Measurements from ENCODE around the gene WIPI1.

WIPI1 gene

DNA sequence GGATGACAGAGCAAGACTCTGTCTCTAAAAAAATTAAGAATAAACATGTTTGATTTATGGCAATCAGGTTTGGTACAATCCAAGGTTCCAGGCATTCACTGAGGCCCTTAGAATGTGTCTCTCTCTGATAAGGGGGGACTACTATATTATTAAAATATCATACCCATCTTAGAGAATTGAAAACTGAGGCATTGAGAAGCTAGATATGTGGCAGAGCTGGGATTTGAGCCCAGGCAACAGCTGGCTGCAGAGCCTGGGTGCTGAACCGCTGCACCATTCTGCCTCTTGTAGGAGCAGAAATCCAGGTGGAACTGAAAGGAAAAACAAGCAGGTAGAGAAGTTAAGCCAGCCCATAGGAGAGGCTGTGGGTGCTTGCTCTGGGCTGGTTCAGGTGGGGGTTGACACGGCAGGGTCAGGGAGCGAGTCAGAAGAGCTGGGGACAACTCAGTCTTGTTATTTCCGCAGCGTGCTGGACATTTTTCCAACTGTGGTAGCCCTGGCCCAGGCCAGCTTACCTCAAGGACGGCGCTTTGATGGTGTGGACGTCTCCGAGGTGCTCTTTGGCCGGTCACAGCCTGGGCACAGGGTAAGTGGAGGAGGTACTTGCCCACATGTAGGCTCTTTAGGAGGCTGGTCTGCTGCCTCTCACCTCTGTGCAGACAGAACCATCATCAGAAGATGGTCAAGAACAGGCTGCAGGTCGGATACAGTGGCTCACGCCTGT is 62.5 kb downstream of the WIPI1 start:
- Histone ChIP-seq H3K27ac (no peak overlapping the region), H3K36me3 (ENCODE audit: insufficient read depth, low read length) (no peaks in the 10 kb centered on the region), H3K9ac (ENCODE audit: insufficient read length) (no peak overlapping the region), H3K4me3 (no peak overlapping the region), H3K9me3 (ENCODE audit: low read depth, low read length) (no peaks in the 10 kb centered on the region)
- no peak for DNase-seq (ENCODE audit: low read depth, low spot score)
- TF ChIP-seq FOXP2 (optimal IDR thresholded peaks at IDR 0.05; ENCODE audit: control extremely low read depth, extremely low read length, insufficient read depth) (no peak), EZH2 (IDR thresholded peaks at IDR 0.05) (no peak), POLR2AphosphoS5 (IDR thresholded peaks at IDR 0.05; ENCODE audit: borderline replicate concordance, low read depth, low read length) (no peak)

DNA sequence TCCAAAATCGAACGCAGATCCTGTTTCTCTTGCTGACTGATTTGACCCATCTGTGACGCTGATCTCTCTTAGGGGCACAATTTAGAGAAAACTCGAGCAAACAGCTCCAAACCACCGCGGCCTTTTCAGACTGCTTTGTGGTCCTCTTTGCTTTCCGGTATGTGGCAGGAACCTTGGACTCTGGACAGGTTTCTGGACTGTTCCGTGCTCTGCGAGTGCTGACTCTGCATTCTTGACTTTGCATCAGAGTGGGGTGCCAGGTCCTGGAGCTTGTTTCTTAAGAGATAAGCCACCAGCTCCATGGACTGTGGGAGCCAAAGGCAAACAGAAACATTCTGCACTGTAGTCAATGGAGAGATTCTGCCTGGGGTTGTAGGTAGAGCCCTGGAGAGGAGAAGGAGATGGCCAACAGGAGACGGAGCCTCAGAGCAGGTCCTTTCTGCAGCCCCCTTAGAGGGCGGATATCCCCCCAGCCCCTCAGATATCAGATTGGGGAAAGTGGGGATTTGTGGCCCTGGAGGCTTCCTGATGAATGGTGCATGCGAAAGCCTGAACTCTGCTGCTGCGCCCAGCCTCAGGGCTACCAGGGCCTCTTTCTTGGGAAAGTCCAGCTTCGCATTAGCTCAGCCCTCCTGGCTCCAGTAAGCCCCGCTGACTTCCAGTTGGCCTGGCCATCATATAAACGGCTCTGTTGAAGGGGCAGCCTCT is 65.6 kb downstream of the WIPI1 start:
- H3K4me3 ChIP-seq, result no peak overlapping the region
- no peaks in the 10 kb centered on the region for H3K9me3 ChIP-seq (ENCODE audit: low read depth, low read length)
- no peak overlapping the region for H3K27ac ChIP-seq
- no peaks in the 10 kb centered on the region for H3K36me3 ChIP-seq (ENCODE audit: insufficient read depth, low read length)
- TF ChIP-seq EZH2 (IDR thresholded peaks at IDR 0.05) (no peak), FOXP2 (optimal IDR thresholded peaks at IDR 0.05; ENCODE audit: control extremely low read depth, extremely low read length, insufficient read depth) (no peak), POLR2AphosphoS5 (IDR thresholded peaks at IDR 0.05; ENCODE audit: borderline replicate concordance, low read depth, low read length) (no peak)
- no peak overlapping the region for H3K9ac ChIP-seq (ENCODE audit: insufficient read length)
- DNase-seq (ENCODE audit: low read depth, low spot score), result no peak

DNA sequence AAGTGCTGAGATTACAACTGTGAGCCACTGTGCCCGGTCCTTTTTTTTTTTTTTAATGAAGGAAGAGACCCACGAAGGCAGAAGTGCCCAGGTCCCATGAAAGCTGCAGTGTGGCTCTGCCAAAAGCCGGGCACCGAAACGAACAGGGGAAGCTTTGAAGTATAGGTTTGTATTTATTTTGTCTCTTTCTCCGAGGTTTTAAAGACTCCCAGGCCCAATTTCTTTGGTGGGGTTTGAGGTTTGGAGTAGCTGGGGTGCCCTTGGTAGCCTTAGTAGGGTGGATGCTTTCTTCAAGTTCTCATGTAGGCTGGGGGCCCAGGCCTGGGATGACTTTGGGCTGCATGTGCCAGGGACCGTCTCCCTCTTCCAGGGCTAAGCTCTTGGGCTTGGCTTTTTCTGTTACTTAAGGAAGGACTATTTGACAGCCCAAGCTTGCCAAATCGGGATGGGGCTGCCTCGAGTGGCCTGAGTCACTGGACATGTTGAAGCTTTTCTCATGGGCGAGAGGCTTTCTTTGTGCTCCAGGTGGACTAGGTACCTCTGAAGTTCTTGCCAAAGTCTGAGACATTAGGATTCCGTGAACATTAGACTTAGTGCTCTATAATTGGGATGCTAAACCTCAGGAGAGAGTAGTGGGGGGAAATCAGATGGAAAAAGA is 66.3 kb downstream of the WIPI1 start:
- DNase-seq (ENCODE audit: low read depth, low spot score), result no peak
- H3K9me3 ChIP-seq (ENCODE audit: low read depth, low read length), result no peaks in the 10 kb centered on the region
- no peak overlapping the region for H3K27ac ChIP-seq
- no peak for TF ChIP-seq POLR2AphosphoS5 (IDR thresholded peaks at IDR 0.05; ENCODE audit: borderline replicate concordance, low read depth, low read length)
- no peak for TF ChIP-seq FOXP2 (optimal IDR thresholded peaks at IDR 0.05; ENCODE audit: control extremely low read depth, extremely low read length, insufficient read depth)
- TF ChIP-seq EZH2 (IDR thresholded peaks at IDR 0.05), result no peak
- H3K9ac ChIP-seq (ENCODE audit: insufficient read length), result no peak overlapping the region
- no peak overlapping the region for H3K4me3 ChIP-seq
- no peaks in the 10 kb centered on the region for H3K36me3 ChIP-seq (ENCODE audit: insufficient read depth, low read length)

- DNase-seq (ENCODE audit: low read depth, low spot score), result no peak
- Histone ChIP-seq H3K4me3 (no peak overlapping the region), H3K9me3 (ENCODE audit: low read depth, low read length) (no peaks in the 10 kb centered on the region), H3K9ac (ENCODE audit: insufficient read length) (no peak overlapping the region), H3K27ac (no peak overlapping the region), H3K36me3 (ENCODE audit: insufficient read depth, low read length) (no peaks in the 10 kb centered on the region)
- no peak for TF ChIP-seq FOXP2 (optimal IDR thresholded peaks at IDR 0.05; ENCODE audit: control extremely low read depth, extremely low read length, insufficient read depth)
- no peak for TF ChIP-seq POLR2AphosphoS5 (IDR thresholded peaks at IDR 0.05; ENCODE audit: borderline replicate concordance, low read depth, low read length)
- TF ChIP-seq EZH2 (IDR thresholded peaks at IDR 0.05), result no peak
Observed at GRCh38 chr17:68389041-68389440, 68.3 kb downstream of the WIPI1 start.

GRCh38 chr17:68387435-68388218 is 69.7 kb downstream of the WIPI1 start:
- H3K27ac ChIP-seq, result no peak overlapping the region
- H3K9me3 ChIP-seq (ENCODE audit: low read depth, low read length), result no peaks in the 10 kb centered on the region
- TF ChIP-seq EZH2 (IDR thresholded peaks at IDR 0.05), result no peak
- TF ChIP-seq FOXP2 (optimal IDR thresholded peaks at IDR 0.05; ENCODE audit: control extremely low read depth, extremely low read length, insufficient read depth), result no peak
- TF ChIP-seq POLR2AphosphoS5 (IDR thresholded peaks at IDR 0.05; ENCODE audit: borderline replicate concordance, low read depth, low read length), result no peak
- H3K4me3 ChIP-seq, result no peak overlapping the region
- no peaks in the 10 kb centered on the region for H3K36me3 ChIP-seq (ENCODE audit: insufficient read depth, low read length)
- H3K9ac ChIP-seq (ENCODE audit: insufficient read length), result no peak overlapping the region
- DNase-seq (ENCODE audit: low read depth, low spot score), result no peak

GRCh38 chr17:68385490-68386215 is 71.6 kb downstream of the WIPI1 start:
- no peak for DNase-seq (ENCODE audit: low read depth, low spot score)
- no peak overlapping the region for H3K27ac ChIP-seq
- H3K9ac ChIP-seq (ENCODE audit: insufficient read length), result no peak overlapping the region
- TF ChIP-seq EZH2 (IDR thresholded peaks at IDR 0.05) (no peak), POLR2AphosphoS5 (IDR thresholded peaks at IDR 0.05; ENCODE audit: borderline replicate concordance, low read depth, low read length) (no peak), FOXP2 (optimal IDR thresholded peaks at IDR 0.05; ENCODE audit: control extremely low read depth, extremely low read length, insufficient read depth) (no peak)
- H3K4me3 ChIP-seq, result no peak overlapping the region
- no peaks in the 10 kb centered on the region for H3K36me3 ChIP-seq (ENCODE audit: insufficient read depth, low read length)
- no peaks in the 10 kb centered on the region for H3K9me3 ChIP-seq (ENCODE audit: low read depth, low read length)

DNA sequence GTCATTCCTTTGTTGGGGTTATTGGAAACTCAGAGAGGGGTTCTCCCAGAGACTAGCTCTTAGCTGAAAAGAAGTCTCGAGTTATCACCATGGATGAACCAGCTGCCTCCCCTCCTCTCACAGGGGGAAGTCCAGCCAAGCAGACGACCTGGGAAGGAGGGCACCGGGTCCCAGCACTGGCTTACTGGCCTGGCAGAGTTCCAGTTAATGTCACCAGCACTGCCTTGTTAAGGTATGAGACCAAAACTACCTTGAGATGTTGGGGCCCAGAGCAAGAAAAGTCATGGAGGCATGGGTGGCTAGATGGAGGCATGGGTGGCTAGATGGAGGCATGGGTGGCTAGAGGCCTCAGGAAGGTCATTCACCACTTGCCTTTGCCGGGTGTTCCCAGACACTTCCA is 72.4 kb downstream of the WIPI1 start:
- no peak overlapping the region for H3K4me3 ChIP-seq
- DNase-seq (ENCODE audit: low read depth, low spot score), result no peak
- no peak overlapping the region for H3K9ac ChIP-seq (ENCODE audit: insufficient read length)
- H3K27ac ChIP-seq, result no peak overlapping the region
- no peaks in the 10 kb centered on the region for H3K36me3 ChIP-seq (ENCODE audit: insufficient read depth, low read length)
- no peaks in the 10 kb centered on the region for H3K9me3 ChIP-seq (ENCODE audit: low read depth, low read length)
- TF ChIP-seq FOXP2 (optimal IDR thresholded peaks at IDR 0.05; ENCODE audit: control extremely low read depth, extremely low read length, insufficient read depth) (no peak), POLR2AphosphoS5 (IDR thresholded peaks at IDR 0.05; ENCODE audit: borderline replicate concordance, low read depth, low read length) (no peak), EZH2 (IDR thresholded peaks at IDR 0.05) (no peak)

Measured in SK-N-MC (cell line).